Liver (tissue), 9 donors: ENCODE data around the gene PRR23E. TPM values are rescaled to one million over a fixed set of nuclear protein-coding genes. Genes with fewer than 3 reads are reported as not detected.

Source experiments
- DNase-seq: peaks from one replicate; pipeline ENCODE4 v3.0.0-alpha.2; 2017; ENCODE audit warnings: low spot score
- H3K27ac ChIP-seq, 2 donors: one replicate each; pipeline ENCODE4 v1.7.0; 2013; ENCODE audit warnings: inconsistent platforms in 2 of 2, low read length in 2 of 2, control low read depth in 1 of 2, low read depth in 1 of 2, mild to moderate bottlenecking in 1 of 2
- H3K27me3 ChIP-seq, 4 donors: one replicate each; pipeline versions ENCODE4 v1.6.1 to v1.7.0; 2013; ENCODE audit warnings: low read length in 3 of 4, inconsistent platforms in 1 of 4, mild to moderate bottlenecking in 1 of 4, moderate library complexity in 1 of 4; ENCODE audit not compliant: control insufficient read depth in 4 of 4, insufficient read depth in 4 of 4
- H3K36me3 ChIP-seq, 4 donors: one replicate each; pipeline versions ENCODE4 v1.6.1 to v1.7.0; 2013; ENCODE audit warnings: low read length in 3 of 4, mild to moderate bottlenecking in 3 of 4, low read depth in 1 of 4, moderate library complexity in 1 of 4; ENCODE audit not compliant: control insufficient read depth in 4 of 4, insufficient read depth in 3 of 4
- H3K4me1 ChIP-seq, 4 donors: one replicate each; pipeline versions ENCODE4 v1.6.1 to v1.7.0; 2013; ENCODE audit warnings: low read length in 3 of 4, mild to moderate bottlenecking in 3 of 4, moderate library complexity in 1 of 4; ENCODE audit not compliant: control insufficient read depth in 4 of 4, insufficient read depth in 4 of 4
- H3K4me3 ChIP-seq, 3 donors: one replicate each; pipeline versions ENCODE4 v1.6.1 to v1.7.0; 2013; ENCODE audit warnings: low read length in 3 of 3, control low read depth in 1 of 3, low read depth in 1 of 3, mild to moderate bottlenecking in 1 of 3
- H3K9ac ChIP-seq, 2 donors: one replicate each; pipeline ENCODE4 v1.7.0; 2013; ENCODE audit warnings: low read length in 2 of 2, mild to moderate bottlenecking in 2 of 2, moderate library complexity in 2 of 2, control low read depth in 1 of 2, low read depth in 1 of 2
- H3K9me3 ChIP-seq, 4 donors: one replicate each; pipeline versions ENCODE4 v1.6.1 to v1.7.0; 2013; ENCODE audit warnings: low read length in 3 of 4; ENCODE audit not compliant: control insufficient read depth in 4 of 4
- EGR1 ChIP-seq, 2 donors: IDR thresholded peaks; 2 replicates each; pipeline ENCODE4 v1.6.1; 2016 to 2018; ENCODE audit warnings: antibody characterized with exemption in 2 of 2, low read depth in 2 of 2
- FOXA1 ChIP-seq: IDR thresholded peaks from 2 replicates; pipeline ENCODE4 v1.6.1; 2016; ENCODE audit warnings: antibody characterized with exemption
- FOXA2 ChIP-seq: IDR thresholded peaks from 2 replicates; pipeline ENCODE4 v1.6.1; 2016; ENCODE audit warnings: antibody characterized with exemption
- GABPA ChIP-seq, 2 donors: IDR thresholded peaks in 1 of 2; conservative IDR thresholded peaks in 1 of 2; 2 replicates each; pipeline ENCODE4 v1.6.1; 2016; ENCODE audit warnings: antibody characterized with exemption in 2 of 2, mild to moderate bottlenecking in 1 of 2, moderate library complexity in 1 of 2
- HNF4A ChIP-seq, 2 donors: conservative IDR thresholded peaks; 2 replicates each; pipeline ENCODE4 v1.6.1; 2016; ENCODE audit warnings: antibody characterized with exemption in 2 of 2, mild to moderate bottlenecking in 2 of 2
- HNF4G ChIP-seq: IDR thresholded peaks from 2 replicates; pipeline ENCODE4 v1.6.1; 2016; ENCODE audit warnings: antibody characterized with exemption
- JUND ChIP-seq, 2 donors: IDR thresholded peaks; 2 replicates each; pipeline ENCODE4 v1.6.1; 2016; ENCODE audit warnings: antibody characterized with exemption in 2 of 2
- NR2F2 ChIP-seq: IDR thresholded peaks from 2 replicates; pipeline ENCODE4 v1.6.1; 2016; ENCODE audit warnings: antibody characterized with exemption
- RAD21 ChIP-seq, 2 donors: IDR thresholded peaks; 2 replicates each; pipeline ENCODE4 v1.6.1; 2016; ENCODE audit warnings: antibody characterized with exemption in 2 of 2, mild to moderate bottlenecking in 2 of 2
- RXRA ChIP-seq, 2 donors: IDR thresholded peaks; 2 replicates each; pipeline ENCODE4 v1.6.1; 2017 to 2018; ENCODE audit warnings: antibody characterized with exemption in 2 of 2, mild to moderate bottlenecking in 1 of 2
- SP1 ChIP-seq: IDR thresholded peaks from 2 replicates; pipeline ENCODE4 v1.6.1; 2018; ENCODE audit warnings: antibody characterized with exemption, mild to moderate bottlenecking
- TAF1 ChIP-seq: conservative IDR thresholded peaks from 2 replicates; pipeline ENCODE4 v1.6.1; 2016; ENCODE audit warnings: antibody characterized with exemption, mild to moderate bottlenecking
- YY1 ChIP-seq: IDR thresholded peaks from 2 replicates; pipeline ENCODE4 v1.6.1; 2016; ENCODE audit warnings: antibody characterized with exemption, mild to moderate bottlenecking
- WGBS: extraction: QIAGEN DNeasy Blood & Tissue Kit; methylation state at CpG from one replicate; pipeline ENCODE4 v1.1.7; 2013; 5-methylcytosine and 5-hydroxymethylcytosine counted together
- polyA plus RNA-seq, 2 donors: library from polyadenylated mRNA; stranded (reverse) in 1 of 2; unstranded in 1 of 2; fragments of 200-250 nt in 1 of 2; fragments of >200 nt in 1 of 2; fragmentation: Nextera tagmentation in 1 of 2; extraction: Ambion mirVana in 1 of 2; gene quantifications; one replicate each; pipeline versions ENCODE4 v1.2.1 to v1.2.3, GENCODE V29; 2013 to 2015
- total RNA-seq, 2 donors: library from RNA; depleted of rRNA; stranded (reverse); fragments of >200 nt; gene quantifications; one replicate each; pipeline ENCODE4 v1.2.3, GENCODE V29; 2014
- TF ChIP-seq, protein P1 (sequence below): IDR thresholded peaks from 2 replicates; pipeline ENCODE4 v1.6.1; 2016; ENCODE audit warnings: antibody characterized with exemption
- TF ChIP-seq, protein P2 (sequence below): fragments of 150-350 bp; IDR thresholded peaks from 2 replicates; pipeline ENCODE4 v1.5.1; 2017; ENCODE audit warnings: improper control_type of control experiment, low read depth, low read length; ENCODE audit not compliant: missing input control
- TF ChIP-seq, protein P3 (sequence below): IDR thresholded peaks from 2 replicates; pipeline ENCODE4 v1.6.1; 2016; ENCODE audit warnings: antibody characterized with exemption
- TF ChIP-seq, protein P4 (sequence below): IDR thresholded peaks from 2 replicates; pipeline ENCODE4 v1.6.1; 2016; ENCODE audit warnings: antibody characterized with exemption, mild to moderate bottlenecking
- TF ChIP-seq, protein P5 (sequence below): IDR thresholded peaks from 2 replicates; pipeline ENCODE4 v1.6.1; 2016; ENCODE audit warnings: antibody characterized with exemption
- donor health status: healthy.
- donor health status: healthy.
- donor health status: healthy.
- donor health status: healthy.
- donor health status: healthy.

The PRR23E gene
- total and polyA plus RNA-seq, 4 donors: not detected

DNA sequence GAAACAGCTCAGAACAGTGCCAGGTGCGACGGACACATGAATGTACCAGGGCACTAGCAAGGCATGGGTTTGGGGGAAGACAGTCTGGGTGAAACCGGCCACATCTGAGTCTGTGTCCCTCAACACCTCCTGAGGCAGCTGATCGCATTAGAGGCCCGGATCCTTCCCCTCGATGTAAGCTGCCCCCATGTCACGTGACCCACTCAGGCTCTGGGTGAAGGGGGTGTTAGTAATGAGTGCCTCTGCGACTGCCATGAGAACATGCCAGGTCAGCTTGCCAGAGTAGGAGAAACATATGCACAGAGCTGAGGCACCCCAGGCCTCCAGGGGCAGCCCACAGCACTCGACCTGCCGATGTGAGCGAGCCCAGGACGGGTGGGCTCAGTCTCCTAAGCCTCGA is 29.7 kb downstream of the PRR23E start:
- Histone ChIP-seq H3K9ac (no peak overlapping the region), H3K4me1 (no peaks in the 10 kb centered on the region), H3K36me3 (no peaks in the 10 kb centered on the region), H3K27me3 (peaks cover 0 to 19% (median 5%) of the 10 kb centered on the region in 4 donors), H3K4me3 (no peak overlapping the region), H3K9me3 (peaks cover 0 to 2% (median 0%) of the 10 kb centered on the region in 4 donors), H3K27ac (no peak overlapping the region)
- WGBS: 75% methylated on average over 13 of the region's 13 CpGs
- TF ChIP-seq, protein P1, sequence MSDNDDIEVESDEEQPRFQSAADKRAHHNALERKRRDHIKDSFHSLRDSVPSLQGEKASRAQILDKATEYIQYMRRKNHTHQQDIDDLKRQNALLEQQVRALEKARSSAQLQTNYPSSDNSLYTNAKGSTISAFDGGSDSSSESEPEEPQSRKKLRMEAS: no peak
- TF ChIP-seq HNF4G: no peak
- no peak for TF ChIP-seq RXRA (IDR thresholded peaks at IDR 0.05)
- TF ChIP-seq YY1: no peak
- TF ChIP-seq, protein P2, sequence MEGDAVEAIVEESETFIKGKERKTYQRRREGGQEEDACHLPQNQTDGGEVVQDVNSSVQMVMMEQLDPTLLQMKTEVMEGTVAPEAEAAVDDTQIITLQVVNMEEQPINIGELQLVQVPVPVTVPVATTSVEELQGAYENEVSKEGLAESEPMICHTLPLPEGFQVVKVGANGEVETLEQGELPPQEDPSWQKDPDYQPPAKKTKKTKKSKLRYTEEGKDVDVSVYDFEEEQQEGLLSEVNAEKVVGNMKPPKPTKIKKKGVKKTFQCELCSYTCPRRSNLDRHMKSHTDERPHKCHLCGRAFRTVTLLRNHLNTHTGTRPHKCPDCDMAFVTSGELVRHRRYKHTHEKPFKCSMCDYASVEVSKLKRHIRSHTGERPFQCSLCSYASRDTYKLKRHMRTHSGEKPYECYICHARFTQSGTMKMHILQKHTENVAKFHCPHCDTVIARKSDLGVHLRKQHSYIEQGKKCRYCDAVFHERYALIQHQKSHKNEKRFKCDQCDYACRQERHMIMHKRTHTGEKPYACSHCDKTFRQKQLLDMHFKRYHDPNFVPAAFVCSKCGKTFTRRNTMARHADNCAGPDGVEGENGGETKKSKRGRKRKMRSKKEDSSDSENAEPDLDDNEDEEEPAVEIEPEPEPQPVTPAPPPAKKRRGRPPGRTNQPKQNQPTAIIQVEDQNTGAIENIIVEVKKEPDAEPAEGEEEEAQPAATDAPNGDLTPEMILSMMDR: no peak
- TF ChIP-seq EGR1 (IDR thresholded peaks at IDR 0.05; ENCODE audit: low read depth in 2 of 2): no peak
- no peak for TF ChIP-seq HNF4A (conservative IDR thresholded peaks at IDR 0.05)
- TF ChIP-seq RAD21 (IDR thresholded peaks at IDR 0.05): no peak
- TF ChIP-seq, protein P3, sequence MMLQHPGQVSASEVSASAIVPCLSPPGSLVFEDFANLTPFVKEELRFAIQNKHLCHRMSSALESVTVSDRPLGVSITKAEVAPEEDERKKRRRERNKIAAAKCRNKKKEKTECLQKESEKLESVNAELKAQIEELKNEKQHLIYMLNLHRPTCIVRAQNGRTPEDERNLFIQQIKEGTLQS: no peak
- TF ChIP-seq NR2F2: no peak
- no peak for TF ChIP-seq TAF1
- TF ChIP-seq, protein P4, sequence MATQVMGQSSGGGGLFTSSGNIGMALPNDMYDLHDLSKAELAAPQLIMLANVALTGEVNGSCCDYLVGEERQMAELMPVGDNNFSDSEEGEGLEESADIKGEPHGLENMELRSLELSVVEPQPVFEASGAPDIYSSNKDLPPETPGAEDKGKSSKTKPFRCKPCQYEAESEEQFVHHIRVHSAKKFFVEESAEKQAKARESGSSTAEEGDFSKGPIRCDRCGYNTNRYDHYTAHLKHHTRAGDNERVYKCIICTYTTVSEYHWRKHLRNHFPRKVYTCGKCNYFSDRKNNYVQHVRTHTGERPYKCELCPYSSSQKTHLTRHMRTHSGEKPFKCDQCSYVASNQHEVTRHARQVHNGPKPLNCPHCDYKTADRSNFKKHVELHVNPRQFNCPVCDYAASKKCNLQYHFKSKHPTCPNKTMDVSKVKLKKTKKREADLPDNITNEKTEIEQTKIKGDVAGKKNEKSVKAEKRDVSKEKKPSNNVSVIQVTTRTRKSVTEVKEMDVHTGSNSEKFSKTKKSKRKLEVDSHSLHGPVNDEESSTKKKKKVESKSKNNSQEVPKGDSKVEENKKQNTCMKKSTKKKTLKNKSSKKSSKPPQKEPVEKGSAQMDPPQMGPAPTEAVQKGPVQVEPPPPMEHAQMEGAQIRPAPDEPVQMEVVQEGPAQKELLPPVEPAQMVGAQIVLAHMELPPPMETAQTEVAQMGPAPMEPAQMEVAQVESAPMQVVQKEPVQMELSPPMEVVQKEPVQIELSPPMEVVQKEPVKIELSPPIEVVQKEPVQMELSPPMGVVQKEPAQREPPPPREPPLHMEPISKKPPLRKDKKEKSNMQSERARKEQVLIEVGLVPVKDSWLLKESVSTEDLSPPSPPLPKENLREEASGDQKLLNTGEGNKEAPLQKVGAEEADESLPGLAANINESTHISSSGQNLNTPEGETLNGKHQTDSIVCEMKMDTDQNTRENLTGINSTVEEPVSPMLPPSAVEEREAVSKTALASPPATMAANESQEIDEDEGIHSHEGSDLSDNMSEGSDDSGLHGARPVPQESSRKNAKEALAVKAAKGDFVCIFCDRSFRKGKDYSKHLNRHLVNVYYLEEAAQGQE: no peak
- no peak for TF ChIP-seq GABPA (IDR thresholded peaks at IDR 0.05 in 1 of 2, conservative IDR thresholded peaks at IDR 0.05 in 1 of 2)
- TF ChIP-seq SP1: no peak
- no peak for TF ChIP-seq JUND (IDR thresholded peaks at IDR 0.05)
- TF ChIP-seq FOXA2: no peak
- no peak for DNase-seq

DNA sequence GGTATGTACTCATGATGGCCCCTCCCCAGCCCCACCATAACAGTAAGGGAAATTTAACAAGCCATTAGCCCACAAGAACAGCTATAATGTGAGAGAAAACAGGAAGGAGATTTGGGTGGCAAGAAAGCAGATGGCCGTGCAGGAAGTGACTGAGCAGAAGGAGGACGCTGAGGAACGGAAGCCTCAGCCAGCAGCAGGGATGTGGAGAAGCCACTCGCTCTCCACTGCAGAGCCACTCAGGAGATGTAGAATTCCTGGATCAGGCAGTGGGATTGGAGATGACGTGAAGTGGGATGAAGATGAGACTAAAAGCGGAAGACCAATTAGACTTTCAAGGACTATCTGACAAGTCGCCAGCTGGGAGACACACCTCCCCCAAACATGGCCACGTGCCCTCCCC is 31.2 kb downstream of the PRR23E start:
- Histone ChIP-seq H3K4me3 (no peak overlapping the region), H3K27ac (no peak overlapping the region), H3K27me3 (peaks cover 0 to 12% (median 3%) of the 10 kb centered on the region in 4 donors), H3K9ac (no peak overlapping the region), H3K4me1 (no peaks in the 10 kb centered on the region), H3K9me3 (peaks cover 0 to 2% (median 0%) of the 10 kb centered on the region in 4 donors), H3K36me3 (no peaks in the 10 kb centered on the region)
- DNase-seq: no peak
- no peak for TF ChIP-seq GABPA (IDR thresholded peaks at IDR 0.05 in 1 of 2, conservative IDR thresholded peaks at IDR 0.05 in 1 of 2)
- TF ChIP-seq, protein P4: no peak
- no peak for TF ChIP-seq EGR1 (IDR thresholded peaks at IDR 0.05; ENCODE audit: low read depth in 2 of 2)
- TF ChIP-seq, protein P5, sequence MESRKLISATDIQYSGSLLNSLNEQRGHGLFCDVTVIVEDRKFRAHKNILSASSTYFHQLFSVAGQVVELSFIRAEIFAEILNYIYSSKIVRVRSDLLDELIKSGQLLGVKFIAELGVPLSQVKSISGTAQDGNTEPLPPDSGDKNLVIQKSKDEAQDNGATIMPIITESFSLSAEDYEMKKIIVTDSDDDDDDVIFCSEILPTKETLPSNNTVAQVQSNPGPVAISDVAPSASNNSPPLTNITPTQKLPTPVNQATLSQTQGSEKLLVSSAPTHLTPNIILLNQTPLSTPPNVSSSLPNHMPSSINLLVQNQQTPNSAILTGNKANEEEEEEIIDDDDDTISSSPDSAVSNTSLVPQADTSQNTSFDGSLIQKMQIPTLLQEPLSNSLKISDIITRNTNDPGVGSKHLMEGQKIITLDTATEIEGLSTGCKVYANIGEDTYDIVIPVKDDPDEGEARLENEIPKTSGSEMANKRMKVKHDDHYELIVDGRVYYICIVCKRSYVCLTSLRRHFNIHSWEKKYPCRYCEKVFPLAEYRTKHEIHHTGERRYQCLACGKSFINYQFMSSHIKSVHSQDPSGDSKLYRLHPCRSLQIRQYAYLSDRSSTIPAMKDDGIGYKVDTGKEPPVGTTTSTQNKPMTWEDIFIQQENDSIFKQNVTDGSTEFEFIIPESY: no peak
- TF ChIP-seq HNF4A (conservative IDR thresholded peaks at IDR 0.05): no peak
- TF ChIP-seq FOXA1: no peak
- TF ChIP-seq TAF1: no peak
- TF ChIP-seq RAD21 (IDR thresholded peaks at IDR 0.05): no peak
- TF ChIP-seq JUND (IDR thresholded peaks at IDR 0.05): no peak
- TF ChIP-seq YY1: no peak
- TF ChIP-seq FOXA2: no peak
- WGBS: 64% methylated on average over 8 of the region's 8 CpGs
